Upper lobe of left lung (tissue), 4 donors: ENCODE results near the gene GPATCH11.

Experiments used
- EP300 ChIP-seq, 4 donors: sonication (generic); formaldehyde crosslinking; IDR thresholded peaks; one replicate each; pipeline ENCODE4 v1.5.1; 2017; ENCODE audit warnings: antibody characterized with exemption in 4 of 4, control low read depth in 2 of 4
- POLR2A ChIP-seq, 4 donors: fragments of 450-650 bp; IDR thresholded peaks; one replicate each; pipeline ENCODE4 v1.5.1; 2016 to 2017; ENCODE audit warnings: antibody characterized with exemption in 4 of 4, mild to moderate bottlenecking in 2 of 4
- POLR2AphosphoS5 ChIP-seq, 2 donors: sonication (generic); formaldehyde crosslinking; IDR thresholded peaks; one replicate each; pipeline ENCODE4 v1.5.1; 2017; ENCODE audit warnings: antibody characterized with exemption in 2 of 2
- TF ChIP-seq, protein P1 (sequence below), 6 experiments: fragments of 450-650 bp in 4 of 6; fragments of 200-600 bp in 2 of 6; sonication (generic) in 2 of 6; IDR thresholded peaks; one replicate each; pipeline ENCODE4 v1.5.1; 2016 to 2019; ENCODE audit warnings: antibody characterized with exemption in 6 of 6

DNA sequence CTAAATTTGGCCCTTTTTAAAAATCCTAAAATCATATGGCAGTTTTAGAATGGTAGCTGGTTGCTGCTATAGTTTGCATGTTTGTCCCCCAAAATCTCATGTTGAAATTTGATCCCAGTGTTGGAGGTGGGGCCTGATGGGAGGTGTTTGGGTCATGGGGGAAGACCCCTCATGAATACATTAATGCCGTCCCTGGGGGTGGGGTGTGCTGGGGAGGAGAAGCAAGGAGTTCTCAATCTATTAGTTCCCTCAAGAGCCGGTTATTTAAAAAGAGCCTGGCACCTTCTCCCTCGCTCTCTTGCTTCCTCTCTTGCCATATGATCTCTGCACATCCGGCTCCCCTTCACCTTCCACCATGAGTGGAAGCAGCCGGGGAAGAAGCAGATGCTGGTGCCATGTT is 20.8 kb downstream of the GPATCH11 start:
- TF ChIP-seq POLR2AphosphoS5 (IDR thresholded peaks at IDR 0.05) (no peak), POLR2A (IDR thresholded peaks at IDR 0.05) (no peak), EP300 (IDR thresholded peaks at IDR 0.05) (no peak)
- TF ChIP-seq, protein P1, sequence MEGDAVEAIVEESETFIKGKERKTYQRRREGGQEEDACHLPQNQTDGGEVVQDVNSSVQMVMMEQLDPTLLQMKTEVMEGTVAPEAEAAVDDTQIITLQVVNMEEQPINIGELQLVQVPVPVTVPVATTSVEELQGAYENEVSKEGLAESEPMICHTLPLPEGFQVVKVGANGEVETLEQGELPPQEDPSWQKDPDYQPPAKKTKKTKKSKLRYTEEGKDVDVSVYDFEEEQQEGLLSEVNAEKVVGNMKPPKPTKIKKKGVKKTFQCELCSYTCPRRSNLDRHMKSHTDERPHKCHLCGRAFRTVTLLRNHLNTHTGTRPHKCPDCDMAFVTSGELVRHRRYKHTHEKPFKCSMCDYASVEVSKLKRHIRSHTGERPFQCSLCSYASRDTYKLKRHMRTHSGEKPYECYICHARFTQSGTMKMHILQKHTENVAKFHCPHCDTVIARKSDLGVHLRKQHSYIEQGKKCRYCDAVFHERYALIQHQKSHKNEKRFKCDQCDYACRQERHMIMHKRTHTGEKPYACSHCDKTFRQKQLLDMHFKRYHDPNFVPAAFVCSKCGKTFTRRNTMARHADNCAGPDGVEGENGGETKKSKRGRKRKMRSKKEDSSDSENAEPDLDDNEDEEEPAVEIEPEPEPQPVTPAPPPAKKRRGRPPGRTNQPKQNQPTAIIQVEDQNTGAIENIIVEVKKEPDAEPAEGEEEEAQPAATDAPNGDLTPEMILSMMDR (IDR thresholded peaks at IDR 0.05), result no peak
